Subcutaneous adipose tissue (tissue), 4 donors: ENCODE data around the gene CMAS. TPM values are rescaled to one million over a fixed set of nuclear protein-coding genes. Genes with fewer than 3 reads are reported as not detected.

ENCODE experiments used
- total RNA-seq, 4 donors: library from RNA; depleted of rRNA; stranded (reverse); fragments of >200 nt; gene quantifications; one replicate each; pipeline ENCODE4 v1.1.0, GENCODE V29; 2016
- TF ChIP-seq, protein P1 (sequence below): fragments of 450-650 bp; IDR thresholded peaks from one replicate; pipeline ENCODE4 v1.5.1; 2016; ENCODE audit warnings: low read depth, mild to moderate bottlenecking, control low read depth, antibody characterized with exemption, moderate library complexity

The CMAS gene
- total RNA-seq, 4 donors from 2014 or later: 22.7 to 48.6 (median 35.1) TPM

DNA sequence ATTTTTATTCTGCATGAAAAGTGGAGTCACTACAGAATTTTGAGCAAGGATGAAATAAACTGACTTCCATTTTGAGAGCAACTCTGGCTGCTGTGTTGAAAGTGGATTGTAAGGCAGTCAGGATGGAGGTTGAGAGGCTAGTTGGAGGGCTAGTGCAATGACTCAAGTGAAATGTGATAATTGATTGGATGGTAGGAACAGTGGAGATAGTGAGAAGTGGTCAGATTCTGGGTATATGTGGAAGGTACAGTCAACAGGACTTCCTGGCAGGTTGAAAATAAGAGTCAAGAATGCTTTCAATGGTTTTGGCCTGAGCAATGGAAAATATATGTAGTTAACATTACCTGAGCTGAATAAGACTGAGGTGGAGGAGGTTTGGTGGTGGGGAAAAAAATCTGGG lies 29.0 kb upstream of the CMAS start:
- TF ChIP-seq, protein P1, sequence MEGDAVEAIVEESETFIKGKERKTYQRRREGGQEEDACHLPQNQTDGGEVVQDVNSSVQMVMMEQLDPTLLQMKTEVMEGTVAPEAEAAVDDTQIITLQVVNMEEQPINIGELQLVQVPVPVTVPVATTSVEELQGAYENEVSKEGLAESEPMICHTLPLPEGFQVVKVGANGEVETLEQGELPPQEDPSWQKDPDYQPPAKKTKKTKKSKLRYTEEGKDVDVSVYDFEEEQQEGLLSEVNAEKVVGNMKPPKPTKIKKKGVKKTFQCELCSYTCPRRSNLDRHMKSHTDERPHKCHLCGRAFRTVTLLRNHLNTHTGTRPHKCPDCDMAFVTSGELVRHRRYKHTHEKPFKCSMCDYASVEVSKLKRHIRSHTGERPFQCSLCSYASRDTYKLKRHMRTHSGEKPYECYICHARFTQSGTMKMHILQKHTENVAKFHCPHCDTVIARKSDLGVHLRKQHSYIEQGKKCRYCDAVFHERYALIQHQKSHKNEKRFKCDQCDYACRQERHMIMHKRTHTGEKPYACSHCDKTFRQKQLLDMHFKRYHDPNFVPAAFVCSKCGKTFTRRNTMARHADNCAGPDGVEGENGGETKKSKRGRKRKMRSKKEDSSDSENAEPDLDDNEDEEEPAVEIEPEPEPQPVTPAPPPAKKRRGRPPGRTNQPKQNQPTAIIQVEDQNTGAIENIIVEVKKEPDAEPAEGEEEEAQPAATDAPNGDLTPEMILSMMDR: no peak

DNA sequence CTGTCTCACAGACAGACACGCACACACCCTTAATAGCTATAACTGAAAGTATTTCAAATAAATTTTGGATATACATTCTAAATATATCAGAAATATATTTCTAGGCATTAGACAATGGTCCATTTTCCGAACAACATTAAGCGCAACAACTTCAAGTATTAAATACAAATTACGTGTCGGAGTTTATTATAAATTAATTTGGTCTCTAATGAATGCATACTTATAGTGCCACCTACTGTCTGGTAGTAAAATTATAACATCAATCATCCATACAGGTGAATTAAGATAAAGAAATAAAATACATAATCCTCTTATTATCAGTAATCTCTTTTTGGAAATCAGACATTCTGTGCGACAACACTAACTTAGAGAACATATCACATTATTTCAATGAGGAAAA lies 27.2 kb upstream of the CMAS start:
- TF ChIP-seq, protein P1: no peak

DNA sequence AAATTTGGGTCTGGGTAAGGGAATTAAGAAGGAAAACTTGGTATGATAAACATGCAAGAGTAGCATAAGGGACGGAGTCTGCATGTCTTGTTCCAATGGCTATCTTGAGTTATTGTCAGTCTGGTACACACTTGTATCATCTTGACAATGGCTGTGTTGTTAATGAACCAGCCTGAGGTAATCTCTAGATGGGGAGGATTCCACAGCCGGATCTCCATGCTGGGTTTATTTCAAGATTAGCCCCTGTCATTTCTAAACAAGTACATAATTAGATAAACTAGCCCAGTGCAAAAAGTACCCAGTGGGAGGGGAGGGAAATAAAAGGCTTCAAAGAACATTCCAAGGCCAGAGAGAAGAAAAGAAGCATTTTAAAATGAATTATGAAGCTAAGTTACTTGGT lies 16.5 kb upstream of the CMAS start:
- TF ChIP-seq, protein P1: no peak

DNA sequence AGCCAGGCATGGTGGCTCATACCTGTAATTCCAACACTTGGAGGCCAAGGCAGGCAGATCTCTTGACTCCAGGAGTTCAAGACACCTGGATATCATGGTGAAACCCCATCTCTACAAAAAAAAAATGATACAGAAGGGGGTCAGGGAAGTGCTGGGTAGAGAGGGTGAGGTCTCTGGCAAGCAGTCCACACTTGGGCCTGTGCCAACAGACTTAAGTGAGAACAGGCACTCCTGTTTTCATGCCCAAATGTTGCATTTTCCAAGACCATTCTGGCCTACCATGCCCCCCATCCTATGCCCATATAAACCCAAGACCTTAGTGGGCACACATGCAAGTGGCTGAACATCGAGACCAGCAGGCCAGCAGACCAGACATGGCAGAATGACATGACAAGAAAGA lies 16.0 kb upstream of the CMAS start:
- TF ChIP-seq, protein P1: no peak

DNA sequence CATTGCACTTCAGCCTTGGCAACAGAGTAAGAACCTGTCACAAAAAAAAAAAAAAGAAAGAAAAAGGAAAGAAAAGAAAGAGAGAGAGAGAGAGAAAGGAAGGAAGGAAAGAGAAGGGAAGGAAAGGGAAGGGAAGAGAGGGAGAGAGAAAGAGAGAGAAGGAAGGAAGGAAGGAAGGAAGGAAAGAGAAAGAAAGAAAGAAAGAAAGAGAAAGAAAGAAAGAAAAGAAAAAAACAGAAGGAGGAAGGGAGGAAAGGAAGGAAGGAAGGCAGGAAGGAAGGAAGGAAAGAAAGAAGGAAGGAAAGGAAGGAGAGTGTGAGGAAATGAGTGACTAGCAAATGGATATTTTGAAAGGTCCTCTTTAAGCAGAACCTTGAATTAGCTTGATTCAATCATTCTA lies 13.3 kb upstream of the CMAS start:
- TF ChIP-seq, protein P1: no peak

DNA sequence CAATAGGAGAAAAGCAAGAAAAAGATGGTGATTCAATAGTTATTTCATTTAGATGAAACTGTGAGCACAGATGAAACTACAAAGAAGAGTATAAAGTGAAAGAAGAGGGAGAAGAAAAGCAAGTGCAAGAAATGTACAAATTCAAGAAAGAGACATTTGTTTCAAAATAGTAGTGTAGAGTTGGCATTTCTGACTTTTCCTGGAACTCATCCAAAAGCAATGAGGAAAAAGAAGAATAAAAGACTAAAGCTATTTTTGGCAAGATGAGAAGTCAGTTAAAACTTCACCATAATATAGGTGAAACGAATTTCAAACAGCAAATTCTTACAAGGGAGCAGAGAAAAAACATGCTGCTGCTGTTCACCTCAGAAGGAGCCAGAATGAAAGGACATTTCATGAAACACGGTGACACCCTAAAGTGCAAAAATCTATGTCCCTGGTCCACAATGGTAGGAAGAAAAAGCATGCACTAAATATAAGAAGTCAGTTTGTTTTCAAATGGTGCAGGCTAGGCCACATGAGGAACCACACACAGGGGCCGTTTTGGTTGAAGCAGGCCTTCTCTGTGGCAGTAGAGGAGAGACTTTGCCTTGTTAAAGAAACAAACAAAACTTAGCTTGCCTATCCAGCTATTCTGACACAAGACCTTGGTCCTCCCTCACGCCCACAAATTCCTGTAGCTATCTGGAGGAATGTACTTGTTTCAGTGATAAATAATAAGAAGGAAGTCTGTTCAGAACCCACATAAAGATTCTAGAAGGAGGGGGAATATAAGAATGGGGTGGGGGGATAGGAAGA lies 11.1 kb upstream of the CMAS start:
- TF ChIP-seq, protein P1: no peak

DNA sequence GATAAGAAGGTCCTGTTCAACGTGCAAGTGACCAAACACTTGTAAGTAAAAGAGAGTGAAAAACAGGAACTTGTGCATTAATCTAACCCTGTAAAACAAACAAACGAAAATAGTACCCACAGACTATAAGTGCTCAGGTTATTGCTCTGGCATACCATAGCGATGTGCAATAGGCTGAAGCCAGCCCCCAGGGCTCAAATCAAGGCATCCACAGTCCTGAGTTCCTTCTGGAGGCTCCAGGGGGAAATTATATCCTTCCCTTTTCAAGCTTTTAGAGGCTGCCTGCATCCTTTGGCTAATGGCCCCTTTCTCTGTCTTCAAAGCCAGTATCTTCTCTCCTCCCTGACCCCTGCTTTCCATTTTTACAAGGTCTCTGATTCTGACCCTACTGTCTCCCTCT lies 8.1 kb upstream of the CMAS start:
- TF ChIP-seq, protein P1: no peak
